HCT116 (cell line): ENCODE measurements around the gene CENPL. TPM values are rescaled to one million over a fixed set of nuclear protein-coding genes. Genes with fewer than 3 reads are reported as not detected.
"Not testable (repeated sequence)": the region's sequence is repeated elsewhere in the genome, so short reads cannot be mapped to it uniquely, and the experiment has no call there.

Experiments
- ATAC-seq: fragments of 200-7000 bp; cut with Tn5 transposase; 2 replicates; pipeline ENCODE4 v1.9.1; 2020; ENCODE audit warnings: mild to moderate bottlenecking, moderate library complexity
- BruUV-seq: library from RNA; stranded (reverse); fragments of 400-500 nt; replicated peaks from 2 replicates; lab custom pipeline; 2021; lab: Mats Ljungman, UMichigan
- CTCF ChIA-PET: fragments of 300-600 bp; sonication (Branson Sonifier 250); formaldehyde crosslinking; loops from one replicate; lab custom pipeline; 2021; ENCODE audit warnings: antibody characterized with exemption; lab: Charles Lee
- POLR2A ChIA-PET: fragments of 300-600, 350-600 bp; sonication (Branson Sonifier 250); formaldehyde crosslinking; loops from one replicate; lab custom pipeline; 2021; ENCODE audit warnings: antibody characterized with exemption; lab: Charles Lee
- RAD21 ChIA-PET, 2 experiments: fragments of 300-600 bp; sonication (Branson Sonifier 250); formaldehyde crosslinking; loops; one replicate each; lab custom pipeline; 2023; ENCODE audit warnings: low total read pairs in 2 of 2; ENCODE audit not compliant: uncharacterized antibody in 2 of 2, unreplicated experiment in 2 of 2, low non-redundant PET in 1 of 2; lab: Charles Lee
- DNase-seq: peaks from one replicate; pipeline ENCODE4 v3.0.0-alpha.2; 2010; ENCODE audit warnings: low read depth, low spot score
- H2AFZ ChIP-seq: fragments of 200-600 bp; shearing (Covaris generic), sonication (generic); 2 replicates; pipeline ENCODE4 v1.6.1; 2017; ENCODE audit warnings: low read depth, mixed run types, mixed read lengths, antibody characterized with exemption, low read length; ENCODE audit not compliant: poor library complexity, severe bottlenecking
- H3K27ac ChIP-seq: 2 replicates; pipeline ENCODE4 v1.5.1; 2012; ENCODE audit warnings: low read depth, low read length
- H3K27me3 ChIP-seq: fragments of 200-600 bp; sonication (generic); 2 replicates; pipeline ENCODE4 v1.6.1; 2016; ENCODE audit warnings: mixed run types, low read length, mixed read lengths; ENCODE audit not compliant: insufficient read depth
- H3K36me3 ChIP-seq, 2 experiments: fragments of 200-500 bp in 1 of 2; fragments of 200-600 bp in 1 of 2; sonication (Bioruptor generic) in 1 of 2; sonication (generic) in 1 of 2; 2 replicates each; pipeline versions ENCODE4 v1.5.1 to v1.6.1; 2014 to 2016; ENCODE audit warnings: low read length in 2 of 2, inconsistent platforms in 1 of 2, mixed read lengths in 1 of 2, mixed run types in 1 of 2; ENCODE audit not compliant: insufficient read depth in 2 of 2, control insufficient read depth in 1 of 2
- H3K4me1 ChIP-seq, 2 experiments: fragments of 200-600 bp in 1 of 2; sonication (generic) in 1 of 2; 2 replicates each; pipeline versions ENCODE4 v1.5.1 to v1.6.1; 2012 to 2017; ENCODE audit warnings: low read length in 2 of 2, inconsistent platforms in 1 of 2, mild to moderate bottlenecking in 1 of 2, mixed read lengths in 1 of 2, mixed run types in 1 of 2, moderate library complexity in 1 of 2; ENCODE audit not compliant: insufficient read depth in 2 of 2, control insufficient read depth in 1 of 2
- H3K4me2 ChIP-seq: fragments of 200-600 bp; sonication (generic); 2 replicates; pipeline ENCODE4 v1.6.1; 2017; ENCODE audit warnings: mixed run types, low read length, mixed read lengths
- H3K4me3 ChIP-seq, 2 experiments: fragments of 200-600 bp in 1 of 2; sonication (generic) in 1 of 2; replicated peaks in 1 of 2; 2 replicates each; pipeline ENCODE4 v1.5.1; 2011 to 2016; ENCODE audit warnings: low read length in 2 of 2, control low read depth in 1 of 2, low read depth in 1 of 2, mild to moderate bottlenecking in 1 of 2, mixed read lengths in 1 of 2, mixed run types in 1 of 2
- H3K79me2 ChIP-seq: fragments of 200-600 bp; sonication (generic); 2 replicates; pipeline ENCODE4 v1.6.1; 2017; ENCODE audit warnings: mild to moderate bottlenecking, mixed run types, low read length, moderate library complexity, mixed read lengths; ENCODE audit not compliant: insufficient read depth
- H3K9ac ChIP-seq: fragments of 200-600 bp; sonication (generic); 2 replicates; pipeline ENCODE4 v1.6.1; 2016; ENCODE audit warnings: low read length, mixed read lengths
- H3K9me2 ChIP-seq: fragments of 200-600 bp; sonication (generic), shearing (Covaris generic); 2 replicates; pipeline ENCODE4 v1.6.1; 2017; ENCODE audit warnings: mixed run types, mild to moderate bottlenecking, moderate library complexity; ENCODE audit not compliant: insufficient read depth
- H3K9me3 ChIP-seq, 2 experiments: fragments of 200-500 bp in 1 of 2; fragments of 200-600 bp in 1 of 2; sonication (Bioruptor generic) in 1 of 2; sonication (generic) in 1 of 2; 2 replicates each; pipeline ENCODE4 v1.6.1; 2014 to 2017; ENCODE audit warnings: low read length in 2 of 2, mixed read lengths in 2 of 2, inconsistent platforms in 1 of 2, low read depth in 1 of 2, mild to moderate bottlenecking in 1 of 2, mixed run types in 1 of 2, moderate library complexity in 1 of 2; ENCODE audit not compliant: control insufficient read depth in 1 of 2, insufficient read depth in 1 of 2
- H4K20me1 ChIP-seq: fragments of 200-600 bp; sonication (generic), shearing (Covaris generic); 2 replicates; pipeline ENCODE4 v1.6.1; 2017; ENCODE audit warnings: mixed run types, mild to moderate bottlenecking, moderate library complexity; ENCODE audit not compliant: insufficient read depth
- CEBPB ChIP-seq: IDR thresholded peaks from 2 replicates; pipeline ENCODE4 v1.6.1; 2012; ENCODE audit warnings: low read depth
- EZH2 ChIP-seq: fragments of 200-600 bp; sonication (generic); IDR thresholded peaks from 2 replicates; pipeline ENCODE4 v1.6.1; 2017; ENCODE audit warnings: antibody characterized with exemption, mixed run types
- EZH2phosphoT487 ChIP-seq: fragments of 200-600 bp; IDR thresholded peaks from 2 replicates; pipeline ENCODE4 v1.6.1; 2018; ENCODE audit warnings: antibody characterized with exemption, borderline replicate concordance
- POLR2A ChIP-seq: IDR thresholded peaks from 2 replicates; pipeline ENCODE4 v1.7.0; 2011; ENCODE audit warnings: borderline replicate concordance; ENCODE audit not compliant: insufficient read depth, insufficient read length; ENCODE audit errors: extremely low read depth
- SP1 ChIP-seq: IDR thresholded peaks from 2 replicates; pipeline ENCODE4 v1.6.1; 2012; ENCODE audit warnings: low read depth
- TCF7L2 ChIP-seq: IDR thresholded peaks from 2 replicates; pipeline ENCODE4 v1.7.0; 2011; ENCODE audit warnings: borderline replicate concordance, inconsistent platforms; ENCODE audit not compliant: insufficient read depth, insufficient read length; ENCODE audit errors: extremely low read depth
- intact Hi-C: fragments of 100-400 bp; cut with micrococcal nuclease; formaldehyde crosslinking; loops from 2 replicates; pipeline ENCODE4 v1.10.0; 2022
- total RNA-seq: library from RNA; stranded (reverse); gene quantifications from one replicate; pipeline ENCODE4 v1.2.1, GENCODE V29; 2021; ENCODE audit not compliant: unreplicated experiment
- TF ChIP-seq, protein P1 (sequence below): IDR thresholded peaks from 2 replicates; pipeline ENCODE4 v1.6.1; 2011; ENCODE audit warnings: mild to moderate bottlenecking, low read length, moderate library complexity; ENCODE audit not compliant: insufficient replicate concordance; ENCODE audit errors: extremely low read depth

The CENPL gene
- total RNA-seq, 1 experiment from 2014 or later: 20.3 TPM

DNA sequence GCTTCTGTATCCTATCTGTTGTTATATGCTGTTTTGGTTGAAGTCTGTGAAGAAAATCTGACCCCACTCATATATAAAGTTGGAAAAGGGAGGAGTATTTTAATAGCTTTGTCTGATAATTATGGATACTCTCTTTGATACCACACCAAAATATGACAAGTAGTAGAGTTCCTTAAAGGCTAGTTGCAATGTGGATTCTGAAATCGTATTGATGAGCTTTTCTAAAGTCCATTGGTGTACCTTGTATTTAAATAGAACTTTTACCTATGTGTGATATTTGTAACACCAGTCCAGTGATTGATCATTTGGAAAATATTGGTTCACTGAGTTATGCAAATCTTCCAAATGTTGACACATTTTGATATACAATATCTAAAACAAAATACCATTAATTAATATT lies 35.4 kb upstream of the CENPL start:
- Histone ChIP-seq H3K9me2 (no peaks in the 10 kb centered on the region), H3K27me3 (no peaks in the 10 kb centered on the region)
- no TSS peak for BruUV-seq
- POLR2A ChIA-PET: interaction anchor here (1.5 to 2.1 kb wide), 4 partner anchors 8 to 18 kb away, joined by 4 to 9 read pairs (median 5); partner anchors contain the start of gene ZBTB37
- DNase-seq: no peak
- TF ChIP-seq EZH2phosphoT487: no peak
- no peak for TF ChIP-seq POLR2A
- no peak for TF ChIP-seq SP1
- no peak for TF ChIP-seq EZH2
- TF ChIP-seq, protein P1, sequence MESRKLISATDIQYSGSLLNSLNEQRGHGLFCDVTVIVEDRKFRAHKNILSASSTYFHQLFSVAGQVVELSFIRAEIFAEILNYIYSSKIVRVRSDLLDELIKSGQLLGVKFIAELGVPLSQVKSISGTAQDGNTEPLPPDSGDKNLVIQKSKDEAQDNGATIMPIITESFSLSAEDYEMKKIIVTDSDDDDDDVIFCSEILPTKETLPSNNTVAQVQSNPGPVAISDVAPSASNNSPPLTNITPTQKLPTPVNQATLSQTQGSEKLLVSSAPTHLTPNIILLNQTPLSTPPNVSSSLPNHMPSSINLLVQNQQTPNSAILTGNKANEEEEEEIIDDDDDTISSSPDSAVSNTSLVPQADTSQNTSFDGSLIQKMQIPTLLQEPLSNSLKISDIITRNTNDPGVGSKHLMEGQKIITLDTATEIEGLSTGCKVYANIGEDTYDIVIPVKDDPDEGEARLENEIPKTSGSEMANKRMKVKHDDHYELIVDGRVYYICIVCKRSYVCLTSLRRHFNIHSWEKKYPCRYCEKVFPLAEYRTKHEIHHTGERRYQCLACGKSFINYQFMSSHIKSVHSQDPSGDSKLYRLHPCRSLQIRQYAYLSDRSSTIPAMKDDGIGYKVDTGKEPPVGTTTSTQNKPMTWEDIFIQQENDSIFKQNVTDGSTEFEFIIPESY: no peak
- no peak for TF ChIP-seq TCF7L2
- no peak for TF ChIP-seq CEBPB
- TF ChIP-seq, all 23 proteins: peak for 0
- Histone ChIP-seq H3K79me2 (peaks cover 11% of the 10 kb centered on the region), H3K4me3 (no peak overlapping the region), H3K9me3 (no peaks in the 10 kb centered on the region), H3K36me3 (peaks cover 20 to 24% of the 10 kb centered on the region in 2 experiments), H3K27ac (no peak overlapping the region), H3K4me1 (peaks cover 0 to 16% of the 10 kb centered on the region in 2 experiments; a peak in 2 of 4 replicates), H4K20me1 (peaks cover 23% of the 10 kb centered on the region), H3K9ac (no peak overlapping the region), H3K4me2 (no peak overlapping the region), H2AFZ (no peak overlapping the region)
- RAD21 ChIA-PET: no interaction called here
- ATAC-seq: no peak
- intact Hi-C loops: loop anchor here (10.0 kb wide), 1 partner anchor 355 kb away; no protein-coding TSS in a partner anchor
- CTCF ChIA-PET: no interaction called here

- H3K27me3 ChIP-seq, H3K9me2 ChIP-seq, DNase-seq, H3K4me3 ChIP-seq, H3K9ac ChIP-seq, RAD21 ChIA-PET, H3K79me2 ChIP-seq, H3K4me2 ChIP-seq, CTCF ChIA-PET, H3K27ac ChIP-seq, intact Hi-C loops, H2AFZ ChIP-seq, ATAC-seq, BruUV-seq, H3K9me3 ChIP-seq: not testable (repeated sequence)
- Histone ChIP-seq H3K4me1 (peaks cover 0 to 11% of the 10 kb centered on the region in 2 experiments; a peak in 1 of 4 replicates), H4K20me1 (peaks cover 18% of the 10 kb centered on the region), H3K36me3 (peaks cover 15 to 20% of the 10 kb centered on the region in 2 experiments)
- POLR2A ChIA-PET: interaction anchor here (1.6 to 2.0 kb wide), 2 partner anchors 9 to 13 kb away, joined by 4 to 9 read pairs; partner anchors contain the start of gene ZBTB37
Measured at GRCh38 chr1:173859547-173859946, 34.9 kb upstream of the CENPL start.
